Fibroblast of lung (primary cell): ENCODE results near the gene MS4A4E. TPM values are rescaled to one million over a fixed set of nuclear protein-coding genes. Genes with fewer than 3 reads are reported as not detected.

ENCODE experiments used
- DNase-seq, 2 donors: peaks; one replicate each; pipeline versions ENCODE4 v3.0.0 to v3.0.0-alpha.2; 2010; ENCODE audit warnings: low read depth in 2 of 2
- H2AFZ ChIP-seq: 2 replicates; pipeline ENCODE4 v1.5.1; 2012; ENCODE audit warnings: low read length, control low read depth, inconsistent platforms
- H3K27ac ChIP-seq: 2 replicates; pipeline ENCODE4 v1.5.1; 2011; ENCODE audit warnings: low read length, control low read depth; ENCODE audit not compliant: insufficient read depth
- H3K27me3 ChIP-seq: 2 replicates; pipeline ENCODE4 v1.5.1; 2011; ENCODE audit warnings: mild to moderate bottlenecking, low read length; ENCODE audit not compliant: control insufficient read depth, insufficient read depth
- H3K36me3 ChIP-seq: 2 replicates; pipeline ENCODE4 v1.5.1; 2011; ENCODE audit warnings: low read length; ENCODE audit not compliant: control insufficient read depth, insufficient read depth
- H3K4me1 ChIP-seq: 2 replicates; pipeline ENCODE4 v1.5.1; 2011; ENCODE audit warnings: low read length; ENCODE audit not compliant: control insufficient read depth, insufficient read depth; ENCODE audit errors: extremely low read depth
- H3K4me2 ChIP-seq: 2 replicates; pipeline ENCODE4 v1.5.1; 2011; ENCODE audit warnings: low read length, control low read depth; ENCODE audit not compliant: insufficient read depth; ENCODE audit errors: extremely low read depth
- H3K4me3 ChIP-seq, 4 experiments: fragments of 200-600 bp in 1 of 4; sonication (generic) in 1 of 4; replicated peaks in 1 of 4; 2 replicates each; pipeline ENCODE4 v1.5.1; 2011 to 2016; ENCODE audit warnings: low read length in 4 of 4, low read depth in 3 of 4, mild to moderate bottlenecking in 3 of 4, control low read depth in 2 of 4, inconsistent platforms in 1 of 4, mixed read lengths in 1 of 4; ENCODE audit not compliant: insufficient read depth in 1 of 4; ENCODE audit errors: control extremely low read depth in 1 of 4
- H3K79me2 ChIP-seq: 2 replicates; pipeline ENCODE4 v1.5.1; 2012; ENCODE audit warnings: mild to moderate bottlenecking, low read length, inconsistent platforms; ENCODE audit not compliant: control insufficient read depth, insufficient read depth
- H3K9ac ChIP-seq: 2 replicates; pipeline ENCODE4 v1.5.1; 2011; ENCODE audit warnings: mild to moderate bottlenecking, low read length, control low read depth; ENCODE audit not compliant: insufficient read depth
- H3K9me3 ChIP-seq: 2 replicates; pipeline ENCODE4 v1.5.1; 2012; ENCODE audit warnings: low read depth, low read length; ENCODE audit not compliant: control insufficient read depth, insufficient read depth
- H4K20me1 ChIP-seq: 2 replicates; pipeline ENCODE4 v1.5.1; 2011; ENCODE audit warnings: low read length; ENCODE audit not compliant: control insufficient read depth, insufficient read depth; ENCODE audit errors: extremely low read depth
- CTCF ChIP-seq, 2 donors: IDR thresholded peaks in 1 of 2; conservative IDR thresholded peaks in 1 of 2; 1 replicate in 1 of 2; 2 replicates in 1 of 2; pipeline ENCODE4 v1.5.1; 2011 to 2012; ENCODE audit warnings: low read length in 2 of 2, control low read depth in 1 of 2, inconsistent platforms in 1 of 2, low read depth in 1 of 2, mild to moderate bottlenecking in 1 of 2
- EZH2 ChIP-seq: IDR thresholded peaks from 2 replicates; pipeline ENCODE4 v1.5.1; 2012; ENCODE audit warnings: low read length, control low read depth, mild to moderate bottlenecking; ENCODE audit errors: missing control alignments
- polyA plus RNA-seq, 2 donors: library from polyadenylated mRNA; depleted of rRNA in 1 of 2; stranded (reverse) in 1 of 2; unstranded in 1 of 2; fragments of >200 nt; gene quantifications; 2 replicates each; pipeline ENCODE4 v1.2.1, GENCODE V29; 2011 to 2012; ENCODE audit warnings: missing spikeins in 1 of 2
- total RNA-seq: library from RNA; depleted of rRNA; stranded (reverse); fragments of >200 nt; gene quantifications from 2 replicates; pipeline ENCODE4 v1.2.1, GENCODE V29; 2014

Gene MS4A4E
- total and polyA plus RNA-seq, 2 donors (not counting 1 experiment from before 2014, with no cell fraction given): not detected

GRCh38 chr11:60150279-60150678 lies 92.7 kb downstream of the MS4A4E start:
- no peak overlapping the region for H3K9ac ChIP-seq
- H2AFZ ChIP-seq: no peak overlapping the region
- no peaks in the 10 kb centered on the region for H3K79me2 ChIP-seq
- no peak for DNase-seq
- H3K9me3 ChIP-seq: no peaks in the 10 kb centered on the region
- H3K4me1 ChIP-seq: no peaks in the 10 kb centered on the region
- no peak overlapping the region for H3K27ac ChIP-seq
- no peak overlapping the region for H3K4me2 ChIP-seq
- no peaks in the 10 kb centered on the region for H3K36me3 ChIP-seq
- no peak for TF ChIP-seq EZH2
- no peak for TF ChIP-seq CTCF (conservative IDR thresholded peaks at IDR 0.05 in 1 of 2, IDR thresholded peaks at IDR 0.05 in 1 of 2; ENCODE audit: low read depth in 1 of 2, low read length in 2 of 2)
- H4K20me1 ChIP-seq: no peaks in the 10 kb centered on the region
- no peak overlapping the region for H3K4me3 ChIP-seq
- no peaks in the 10 kb centered on the region for H3K27me3 ChIP-seq

Other genes with a start within 250 kb of the MS4A4E start
- not detected in 2 replicates for gene OOSP4B, start 226.0 kb downstream of the MS4A4E start, total RNA-seq
- gene OOSP4B, start 226.0 kb downstream of the MS4A4E start, polyA plus RNA-seq: not detected in 2 replicates
- not detected in 2 replicates for gene OOSP2, start 202.7 kb downstream of the MS4A4E start, total RNA-seq
- not detected in 2 replicates for gene OOSP2, start 202.7 kb downstream of the MS4A4E start, polyA plus RNA-seq
- not detected in 2 replicates for gene MS4A3, start 186.5 kb downstream of the MS4A4E start, total RNA-seq
- not detected in 2 replicates for gene MS4A3, start 186.5 kb downstream of the MS4A4E start, polyA plus RNA-seq
- gene MS4A2, start 154.5 kb downstream of the MS4A4E start, total RNA-seq: not detected in 2 replicates
- gene MS4A2, start 154.5 kb downstream of the MS4A4E start, polyA plus RNA-seq: not detected in 2 replicates
- gene MS4A6A, start 60.1 kb downstream of the MS4A4E start, total RNA-seq: not detected in 2 replicates
- not detected in 2 replicates for gene MS4A6A, start 60.1 kb downstream of the MS4A4E start, polyA plus RNA-seq
- gene MS4A4A, start 37.5 kb upstream of the MS4A4E start, total RNA-seq: not detected in 2 replicates
- gene MS4A4A, start 37.5 kb upstream of the MS4A4E start, polyA plus RNA-seq: not detected in 2 replicates
- not detected in 2 replicates for gene MS4A6E, start 84.1 kb upstream of the MS4A4E start, total RNA-seq
- gene MS4A6E, start 84.1 kb upstream of the MS4A4E start, polyA plus RNA-seq: not detected in 2 replicates
- 0.26 TPM in 1 of 2 replicates, not detected in the other for gene MS4A7, start 135.4 kb upstream of the MS4A4E start, total RNA-seq
- gene MS4A7, start 135.4 kb upstream of the MS4A4E start, polyA plus RNA-seq: not detected in 2 replicates
- gene MS4A14, start 153.3 kb upstream of the MS4A4E start, total RNA-seq: not detected in 2 replicates
- not detected in 2 replicates for gene MS4A14, start 153.3 kb upstream of the MS4A4E start, polyA plus RNA-seq
- gene MS4A5, start 186.4 kb upstream of the MS4A4E start, total RNA-seq: not detected in 2 replicates
- not detected in 2 replicates for gene MS4A5, start 186.4 kb upstream of the MS4A4E start, polyA plus RNA-seq
- not detected in 2 replicates for gene MS4A1, start 212.7 kb upstream of the MS4A4E start, total RNA-seq
- not detected in 2 replicates for gene MS4A1, start 212.7 kb upstream of the MS4A4E start, polyA plus RNA-seq
- gene MS4A12, start 249.6 kb upstream of the MS4A4E start, total RNA-seq: not detected in 2 replicates
- gene MS4A12, start 249.6 kb upstream of the MS4A4E start, polyA plus RNA-seq: not detected in 2 replicates